K562 treated with DMSO at 1 percent for 48 hours (cell line): ENCODE measurements around the gene COMMD6. TPM values are rescaled to one million over a fixed set of nuclear protein-coding genes. Genes with fewer than 3 reads are reported as not detected.

Experiments
- total RNA-seq: library from RNA; unstranded; fragments of 300-600 nt; gene quantifications from 2 replicates; pipeline ENCODE4 v1.2.3, GENCODE V29; 2022; ENCODE audit warnings: low replicate concordance; ENCODE audit errors: extremely low read depth

The COMMD6 gene
- not detected in 2 replicates for total RNA-seq

GRCh38 chr13:75537401-75538365 lies at the start of gene COMMD6:
Gene COMMD6 (minus strand): TSS chr13:75537841. CDS start chr13:75537805, 36 bp downstream.

GRCh38 chr13:75549262-75550158 lies 11.9 kb upstream of the COMMD6 start, which contains the start of gene UCHL3:
Gene UCHL3 (plus strand): TSS chr13:75549791. CDS start chr13:75549821, 30 bp downstream.

GRCh38 chr13:75482070-75482819 lies 55.4 kb downstream of the COMMD6 start, which contains the start of gene TBC1D4:
Gene TBC1D4 (minus strand): TSS chr13:75482169. CDS start chr13:75481767, 402 bp downstream.

Other genes starting within 250 kb of the COMMD6 start
- not detected in 2 replicates for gene TBC1D4, start 55.7 kb downstream of the COMMD6 start, total RNA-seq
- not detected in 2 replicates for gene UCHL3, start 11.9 kb upstream of the COMMD6 start, total RNA-seq
- not detected in 2 replicates for gene LMO7, start 98.5 kb upstream of the COMMD6 start, total RNA-seq